SK-N-SH treated with all-trans-retinoic acid at 6 μM for 48 hours (cell line): ENCODE results near the gene NMT2.

Experiments used
- ATAC-seq: fragments of 200-7000 bp; cut with Tn5 transposase; 3 replicates; pipeline ENCODE4 v1.9.1; 2020; ENCODE audit warnings: mild to moderate bottlenecking, moderate library complexity
- ARNTL ChIP-seq: fragments of 450-650 bp; formaldehyde crosslinking; IDR thresholded peaks from 2 replicates; pipeline ENCODE4 v1.5.0; 2020; ENCODE audit warnings: low read depth, mild to moderate bottlenecking, moderate library complexity, borderline replicate concordance
- BACH2 ChIP-seq: fragments of 250-450 bp; sonication (Bioruptor Pico); IDR thresholded peaks from 2 replicates; pipeline ENCODE4 v1.9.0; 2021; ENCODE audit warnings: mild to moderate bottlenecking, borderline replicate concordance
- CREB5 ChIP-seq: fragments of 250-450 bp; sonication (Bioruptor Pico); IDR thresholded peaks from 2 replicates; pipeline ENCODE4 v1.5.1; 2020; ENCODE audit warnings: low read depth, mild to moderate bottlenecking, moderate library complexity
- CSDC2 ChIP-seq: fragments of 250-450 bp; sonication (Bioruptor Pico); IDR thresholded peaks from 2 replicates; pipeline ENCODE4 v1.5.0; 2020; ENCODE audit warnings: mild to moderate bottlenecking, moderate library complexity
- ESRRG ChIP-seq: fragments of 250-450 bp; sonication (Bioruptor Pico); IDR thresholded peaks from 2 replicates; pipeline ENCODE4 v1.6.1; 2021; ENCODE audit warnings: mild to moderate bottlenecking
- GLIS3 ChIP-seq: fragments of 250-450 bp; sonication (Bioruptor Pico); IDR thresholded peaks from 2 replicates; pipeline ENCODE4 v1.5.0; 2020; ENCODE audit warnings: mild to moderate bottlenecking, moderate library complexity
- ISL1 ChIP-seq: fragments of 250-450 bp; sonication (Bioruptor Pico); IDR thresholded peaks from 2 replicates; pipeline ENCODE4 v2.1.2; 2022; ENCODE audit warnings: mild to moderate bottlenecking, moderate library complexity
- OSR1 ChIP-seq: fragments of 250-450 bp; sonication (Bioruptor Pico); IDR thresholded peaks from 2 replicates; pipeline ENCODE4 v1.8.0; 2022; ENCODE audit warnings: moderate library complexity, mild to moderate bottlenecking, inconsistent platforms
- PPARA ChIP-seq: fragments of 250-450 bp; sonication (Bioruptor Pico); IDR thresholded peaks from 2 replicates; pipeline ENCODE4 v1.5.0; 2020; ENCODE audit warnings: mild to moderate bottlenecking, borderline replicate concordance
- RARB ChIP-seq: fragments of 250-450 bp; sonication (Bioruptor Pico); IDR thresholded peaks from 2 replicates; pipeline ENCODE4 v1.8.0; 2021; ENCODE audit warnings: mild to moderate bottlenecking, moderate library complexity
- SNAI2 ChIP-seq: fragments of 250-450 bp; sonication (Bioruptor Pico); IDR thresholded peaks from 2 replicates; pipeline ENCODE4 v1.5.0; 2020; ENCODE audit warnings: mild to moderate bottlenecking, moderate library complexity
- ZC3H10 ChIP-seq: fragments of 250-450 bp; sonication (Bioruptor Pico); IDR thresholded peaks from 2 replicates; pipeline ENCODE4 v1.5.1; 2021; ENCODE audit warnings: mild to moderate bottlenecking, moderate library complexity
- ZFP3 ChIP-seq: fragments of 250-450 bp; sonication (Bioruptor Pico); IDR thresholded peaks from 2 replicates; pipeline ENCODE4 v1.5.0; 2020; ENCODE audit warnings: mild to moderate bottlenecking, moderate library complexity
- ZFP30 ChIP-seq: fragments of 450-650 bp; formaldehyde crosslinking; IDR thresholded peaks from 2 replicates; pipeline ENCODE4 v1.5.0; 2022; ENCODE audit warnings: mild to moderate bottlenecking, moderate library complexity
- ZNF565 ChIP-seq: fragments of 450-650 bp; formaldehyde crosslinking; conservative IDR thresholded peaks from 2 replicates; pipeline ENCODE4 v1.5.0; 2020; ENCODE audit warnings: low read depth, mild to moderate bottlenecking, moderate library complexity
- ZNF70 ChIP-seq: fragments of 450-650 bp; formaldehyde crosslinking; IDR thresholded peaks from 2 replicates; pipeline ENCODE4 v1.5.0; 2020; ENCODE audit warnings: mild to moderate bottlenecking, moderate library complexity
- ZNF8 ChIP-seq: fragments of 450-650 bp; formaldehyde crosslinking; IDR thresholded peaks from 2 replicates; pipeline ENCODE4 v1.5.0; 2020; ENCODE audit warnings: mild to moderate bottlenecking, moderate library complexity
- TF ChIP-seq, protein P1 (sequence below): fragments of 250-450 bp; sonication (Bioruptor Pico); IDR thresholded peaks from 2 replicates; pipeline ENCODE4 v1.8.0; 2021; ENCODE audit warnings: low read depth, mild to moderate bottlenecking, moderate library complexity, borderline replicate concordance
- TF ChIP-seq, protein P2 (sequence below): fragments of 250-450 bp; sonication (Bioruptor Pico); IDR thresholded peaks from 2 replicates; pipeline ENCODE4 v1.5.1; 2021; ENCODE audit warnings: mild to moderate bottlenecking, moderate library complexity
- TF ChIP-seq, protein P3 (sequence below): fragments of 250-450 bp; sonication (Bioruptor Pico); IDR thresholded peaks from 2 replicates; pipeline ENCODE4 v1.8.0; 2020; ENCODE audit warnings: mild to moderate bottlenecking, moderate library complexity, borderline replicate concordance

The NMT2 gene

DNA sequence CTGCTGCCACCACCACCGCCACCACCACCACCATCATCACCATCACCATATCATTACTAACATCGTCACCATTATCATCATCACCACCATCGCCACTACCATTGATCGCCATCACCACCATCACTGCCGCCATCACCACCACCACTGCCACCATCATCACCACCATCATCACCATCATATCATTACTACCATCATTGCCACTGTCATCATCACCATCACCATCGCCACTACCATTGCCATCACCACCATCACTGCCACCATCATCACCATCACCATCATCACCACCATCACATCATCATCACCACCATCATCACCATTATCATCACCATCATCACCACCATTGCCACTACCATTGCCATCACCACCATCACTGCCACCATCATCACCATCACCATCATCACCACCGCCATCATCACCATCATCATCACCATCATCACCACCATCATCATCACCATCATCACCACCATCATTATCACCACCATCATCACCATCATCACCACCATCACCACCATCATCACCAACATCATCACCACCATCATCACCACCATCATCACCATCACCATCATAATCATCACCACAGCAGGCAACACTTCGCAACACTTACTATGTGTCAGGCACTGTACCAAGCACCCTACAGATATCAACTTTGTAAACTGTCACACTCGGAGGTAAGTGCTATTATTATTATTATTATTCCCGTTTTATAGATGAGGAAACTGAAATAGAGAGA lies 19.3 kb downstream of the NMT2 start:
- TF ChIP-seq RARB (CRISPR knock-in tag), result no peak
- TF ChIP-seq, protein P1, sequence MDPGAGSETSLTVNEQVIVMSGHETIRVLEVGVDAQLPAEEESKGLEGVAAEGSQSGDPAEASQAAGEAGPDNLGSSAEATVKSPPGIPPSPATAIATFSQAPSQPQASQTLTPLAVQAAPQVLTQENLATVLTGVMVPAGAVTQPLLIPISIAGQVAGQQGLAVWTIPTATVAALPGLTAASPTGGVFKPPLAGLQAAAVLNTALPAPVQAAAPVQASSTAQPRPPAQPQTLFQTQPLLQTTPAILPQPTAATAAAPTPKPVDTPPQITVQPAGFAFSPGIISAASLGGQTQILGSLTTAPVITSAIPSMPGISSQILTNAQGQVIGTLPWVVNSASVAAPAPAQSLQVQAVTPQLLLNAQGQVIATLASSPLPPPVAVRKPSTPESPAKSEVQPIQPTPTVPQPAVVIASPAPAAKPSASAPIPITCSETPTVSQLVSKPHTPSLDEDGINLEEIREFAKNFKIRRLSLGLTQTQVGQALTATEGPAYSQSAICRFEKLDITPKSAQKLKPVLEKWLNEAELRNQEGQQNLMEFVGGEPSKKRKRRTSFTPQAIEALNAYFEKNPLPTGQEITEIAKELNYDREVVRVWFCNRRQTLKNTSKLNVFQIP (CRISPR knock-in tag), result no peak
- ATAC-seq, result no peak

DNA sequence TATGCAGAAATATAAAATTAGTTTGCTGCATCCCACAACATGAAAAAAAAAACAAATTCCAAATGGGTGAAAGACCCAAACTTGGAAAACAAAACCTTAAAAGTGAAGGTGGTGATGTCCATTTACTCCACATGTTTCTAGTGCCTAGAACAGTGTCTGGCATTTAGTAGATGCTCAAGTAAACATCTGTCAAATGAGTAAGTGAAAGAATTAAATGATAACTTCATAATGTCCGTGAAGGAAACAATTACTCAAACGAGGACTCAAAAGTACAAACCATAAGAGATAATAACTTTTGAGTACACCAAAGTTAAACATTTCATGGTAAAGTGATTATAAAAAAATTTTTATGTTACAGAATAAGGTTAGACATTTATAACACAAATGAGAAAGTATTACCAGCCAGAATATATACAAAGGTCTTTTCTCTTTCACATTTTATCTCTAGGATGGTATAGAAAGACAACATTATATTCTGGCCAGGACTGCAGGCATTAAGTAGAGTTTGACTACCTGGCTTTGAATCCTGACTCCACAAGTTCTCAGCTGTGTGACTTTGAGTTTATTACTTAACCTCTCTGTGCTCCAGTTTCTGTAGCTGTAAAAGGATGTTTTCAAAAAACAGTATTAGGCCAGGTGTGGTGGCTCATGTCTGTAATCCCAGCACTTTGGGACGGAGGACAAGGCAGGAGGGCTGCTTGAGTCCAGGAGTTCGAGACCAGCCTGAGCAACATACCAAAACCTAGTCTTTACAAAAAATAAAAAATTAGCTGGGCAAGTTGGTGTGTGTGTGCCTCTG lies 20.7 kb downstream of the NMT2 start:
- ATAC-seq, result no peak
- TF ChIP-seq ZNF8 (no peak), ZC3H10 (no peak), ARNTL (CRISPR knock-in tag) (no peak), OSR1 (CRISPR knock-in tag) (no peak), GLIS3 (no peak), ZFP30 (CRISPR knock-in tag) (no peak), ESRRG (CRISPR knock-in tag) (no peak), ISL1 (no peak), ZNF70 (CRISPR knock-in tag) (no peak), RARB (CRISPR knock-in tag) (no peak), PPARA (CRISPR knock-in tag) (no peak), BACH2 (CRISPR knock-in tag) (no peak), ZFP3 (CRISPR knock-in tag) (no peak), CSDC2 (CRISPR knock-in tag) (no peak), SNAI2 (no peak), CREB5 (CRISPR knock-in tag) (no peak), ZNF565 (CRISPR knock-in tag) (no peak)
- TF ChIP-seq, protein P1 (CRISPR knock-in tag), result no peak
- TF ChIP-seq, protein P2, sequence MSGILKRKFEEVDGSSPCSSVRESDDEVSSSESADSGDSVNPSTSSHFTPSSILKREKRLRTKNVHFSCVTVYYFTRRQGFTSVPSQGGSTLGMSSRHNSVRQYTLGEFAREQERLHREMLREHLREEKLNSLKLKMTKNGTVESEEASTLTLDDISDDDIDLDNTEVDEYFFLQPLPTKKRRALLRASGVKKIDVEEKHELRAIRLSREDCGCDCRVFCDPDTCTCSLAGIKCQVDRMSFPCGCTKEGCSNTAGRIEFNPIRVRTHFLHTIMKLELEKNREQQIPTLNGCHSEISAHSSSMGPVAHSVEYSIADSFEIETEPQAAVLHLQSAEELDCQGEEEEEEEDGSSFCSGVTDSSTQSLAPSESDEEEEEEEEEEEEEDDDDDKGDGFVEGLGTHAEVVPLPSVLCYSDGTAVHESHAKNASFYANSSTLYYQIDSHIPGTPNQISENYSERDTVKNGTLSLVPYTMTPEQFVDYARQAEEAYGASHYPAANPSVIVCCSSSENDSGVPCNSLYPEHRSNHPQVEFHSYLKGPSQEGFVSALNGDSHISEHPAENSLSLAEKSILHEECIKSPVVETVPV, result no peak

DNA sequence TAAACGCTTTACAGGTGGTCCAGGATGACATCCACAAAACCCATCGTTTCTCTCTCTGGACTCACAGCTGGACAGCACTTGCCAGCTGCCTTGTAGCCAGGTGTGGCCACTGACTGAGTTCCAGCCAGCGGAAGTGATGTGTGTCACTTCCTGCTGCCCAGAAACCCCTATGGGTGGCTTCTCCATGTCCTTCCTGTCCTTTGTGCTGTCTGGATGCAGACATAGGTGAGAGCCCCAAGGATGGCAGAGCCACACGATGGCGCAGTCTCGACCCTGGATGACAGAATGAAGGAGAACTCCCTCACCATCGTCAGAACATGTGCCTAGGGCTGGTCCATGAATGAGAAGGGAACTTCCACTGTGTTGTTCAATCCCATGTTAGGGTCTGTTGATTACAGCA lies 22.1 kb downstream of the NMT2 start:
- no peak for TF ChIP-seq ESRRG (CRISPR knock-in tag)
- no peak for TF ChIP-seq ZNF70 (CRISPR knock-in tag)
- TF ChIP-seq ISL1, result no peak
- no peak for TF ChIP-seq ARNTL (CRISPR knock-in tag)
- TF ChIP-seq ZFP3 (CRISPR knock-in tag), result no peak
- TF ChIP-seq, protein P3, sequence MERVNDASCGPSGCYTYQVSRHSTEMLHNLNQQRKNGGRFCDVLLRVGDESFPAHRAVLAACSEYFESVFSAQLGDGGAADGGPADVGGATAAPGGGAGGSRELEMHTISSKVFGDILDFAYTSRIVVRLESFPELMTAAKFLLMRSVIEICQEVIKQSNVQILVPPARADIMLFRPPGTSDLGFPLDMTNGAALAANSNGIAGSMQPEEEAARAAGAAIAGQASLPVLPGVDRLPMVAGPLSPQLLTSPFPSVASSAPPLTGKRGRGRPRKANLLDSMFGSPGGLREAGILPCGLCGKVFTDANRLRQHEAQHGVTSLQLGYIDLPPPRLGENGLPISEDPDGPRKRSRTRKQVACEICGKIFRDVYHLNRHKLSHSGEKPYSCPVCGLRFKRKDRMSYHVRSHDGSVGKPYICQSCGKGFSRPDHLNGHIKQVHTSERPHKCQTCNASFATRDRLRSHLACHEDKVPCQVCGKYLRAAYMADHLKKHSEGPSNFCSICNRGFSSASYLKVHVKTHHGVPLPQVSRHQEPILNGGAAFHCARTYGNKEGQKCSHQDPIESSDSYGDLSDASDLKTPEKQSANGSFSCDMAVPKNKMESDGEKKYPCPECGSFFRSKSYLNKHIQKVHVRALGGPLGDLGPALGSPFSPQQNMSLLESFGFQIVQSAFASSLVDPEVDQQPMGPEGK (CRISPR knock-in tag), result no peak
- no peak for ATAC-seq
